HG03139 (cell line): ENCODE data around the gene UGGT2.
"Not testable (repeated sequence)": the region's sequence is repeated elsewhere in the genome, so short reads cannot be mapped to it uniquely, and the experiment has no call there.

Experiments used
- ATAC-seq: cut with Tn5 transposase; IDR thresholded peaks from one replicate; pipeline ENCODE4 v1.9.1; 2021; ENCODE audit not compliant: unreplicated experiment

Gene UGGT2

GRCh38 chr13:95982144-95982543, 71.1 kb downstream of the UGGT2 start:
- no peak for ATAC-seq

GRCh38 chr13:95972651-95973050, 80.5 kb downstream of the UGGT2 start:
- not testable (repeated sequence) for ATAC-seq

- ATAC-seq: no peak
These were observed 82.3 kb downstream of the UGGT2 start for GRCh38 chr13:95970878-95971277.

- ATAC-seq: no peak
These were observed 84.3 kb downstream of the UGGT2 start for GRCh38 chr13:95968906-95969305.

- no peak for ATAC-seq
These were observed 95.9 kb downstream of the UGGT2 start for GRCh38 chr13:95957331-95957730.

GRCh38 chr13:95956589-95957148, 96.5 kb downstream of the UGGT2 start:
- ATAC-seq: no peak

- no peak for ATAC-seq
These were observed 97.5 kb downstream of the UGGT2 start for GRCh38 chr13:95955719-95956118.

GRCh38 chr13:95955255-95955654, 97.9 kb downstream of the UGGT2 start:
- no peak for ATAC-seq

GRCh38 chr13:95954266-95954665, 98.9 kb downstream of the UGGT2 start:
- no peak for ATAC-seq

- no peak for ATAC-seq
These were observed 103.1 kb downstream of the UGGT2 start for GRCh38 chr13:95950103-95950502.

GRCh38 chr13:95948656-95949055, 104.5 kb downstream of the UGGT2 start:
- no peak for ATAC-seq

GRCh38 chr13:95937714-95938320, 115.4 kb downstream of the UGGT2 start:
- ATAC-seq: no peak

GRCh38 chr13:95931300-95932025, 121.7 kb downstream of the UGGT2 start:
- no peak for ATAC-seq

- ATAC-seq: no peak
These were observed 123.8 kb downstream of the UGGT2 start for GRCh38 chr13:95929430-95929829.

- ATAC-seq: not testable (repeated sequence)
These were observed 124.8 kb downstream of the UGGT2 start for GRCh38 chr13:95928367-95928906.

GRCh38 chr13:95926231-95926630, 127.0 kb downstream of the UGGT2 start:
- no peak for ATAC-seq

- no peak for ATAC-seq
These were observed 128.7 kb downstream of the UGGT2 start for GRCh38 chr13:95924389-95924994.

GRCh38 chr13:95921485-95921884, 131.7 kb downstream of the UGGT2 start:
- ATAC-seq: no peak

- ATAC-seq: no peak
These were observed 132.7 kb downstream of the UGGT2 start for GRCh38 chr13:95920485-95920884.

GRCh38 chr13:95918860-95919259, 134.3 kb downstream of the UGGT2 start:
- no peak for ATAC-seq

GRCh38 chr13:95914991-95915501, 138.2 kb downstream of the UGGT2 start:
- no peak for ATAC-seq
